Measurements from ENCODE around the gene SMYD3.

- TF ChIP-seq, protein P1, sequence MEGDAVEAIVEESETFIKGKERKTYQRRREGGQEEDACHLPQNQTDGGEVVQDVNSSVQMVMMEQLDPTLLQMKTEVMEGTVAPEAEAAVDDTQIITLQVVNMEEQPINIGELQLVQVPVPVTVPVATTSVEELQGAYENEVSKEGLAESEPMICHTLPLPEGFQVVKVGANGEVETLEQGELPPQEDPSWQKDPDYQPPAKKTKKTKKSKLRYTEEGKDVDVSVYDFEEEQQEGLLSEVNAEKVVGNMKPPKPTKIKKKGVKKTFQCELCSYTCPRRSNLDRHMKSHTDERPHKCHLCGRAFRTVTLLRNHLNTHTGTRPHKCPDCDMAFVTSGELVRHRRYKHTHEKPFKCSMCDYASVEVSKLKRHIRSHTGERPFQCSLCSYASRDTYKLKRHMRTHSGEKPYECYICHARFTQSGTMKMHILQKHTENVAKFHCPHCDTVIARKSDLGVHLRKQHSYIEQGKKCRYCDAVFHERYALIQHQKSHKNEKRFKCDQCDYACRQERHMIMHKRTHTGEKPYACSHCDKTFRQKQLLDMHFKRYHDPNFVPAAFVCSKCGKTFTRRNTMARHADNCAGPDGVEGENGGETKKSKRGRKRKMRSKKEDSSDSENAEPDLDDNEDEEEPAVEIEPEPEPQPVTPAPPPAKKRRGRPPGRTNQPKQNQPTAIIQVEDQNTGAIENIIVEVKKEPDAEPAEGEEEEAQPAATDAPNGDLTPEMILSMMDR (IDR thresholded peaks at IDR 0.05): no peak
- TF ChIP-seq SIN3A (IDR thresholded peaks at IDR 0.05; ENCODE audit: borderline replicate concordance, insufficient read depth, low read depth, low read length) (no peak), TCF7L2 (IDR thresholded peaks at IDR 0.05; ENCODE audit: low read depth, low read length) (no peak), POLR2AphosphoS5 (IDR thresholded peaks at IDR 0.05; ENCODE audit: low read depth, low read length) (no peak)
Measured at GRCh38 chr1:246512635-246513034, 5.6 kb upstream of the SMYD3 start.

Measured in Panc1 (cell line).